22Rv1 (cell line): ENCODE results near the gene SPINDOC.

Experiments used
- CTCF ChIP-seq: fragments of 450-650 bp; IDR thresholded peaks from 2 replicates; pipeline ENCODE4 v1.5.1; 2017; ENCODE audit warnings: mild to moderate bottlenecking
- ZFX ChIP-seq: fragments of 450-650 bp; IDR thresholded peaks from 2 replicates; pipeline ENCODE4 v1.6.1; 2017; ENCODE audit warnings: antibody characterized with exemption, borderline replicate concordance

GRCh38 chr11:63832336-63832735 lies 19.1 kb downstream of the SPINDOC start:
- no peak for TF ChIP-seq CTCF
- no peak for TF ChIP-seq ZFX
